ENCODE data around the gene C9orf43. TPM values are rescaled to one million over a fixed set of nuclear protein-coding genes. Genes with fewer than 3 reads are reported as not detected.

The C9orf43 gene
- total and polyA plus RNA-seq, 9 of the 15 experiments (the other 6 are each of a cell fraction or from before 2014, with no cell fraction given), result 0.21 to 0.58 (median 0.33) TPM

- TF ChIP-seq USF2 (CRISPR knock-in tag; IDR thresholded peaks at IDR 0.05) (no peak), TCF7L2 (IDR thresholded peaks at IDR 0.05; ENCODE audit: low read depth, low read length) (no peak), MTF1 (CRISPR knock-in tag; IDR thresholded peaks at IDR 0.05; ENCODE audit: borderline replicate concordance) (no peak), CBFA2T2 (conservative IDR thresholded peaks at IDR 0.05) (peak; percentile 95), FOS (IDR thresholded peaks at IDR 0.05; ENCODE audit: extremely low read depth, insufficient read length) (no peak), FOXJ2 (tag; IDR thresholded peaks at IDR 0.05) (0 out of 2 replicates have a peak, but pooled peaks have one; percentile 44), ZSCAN29 (IDR thresholded peaks at IDR 0.05) (no peak), NCOA1 (IDR thresholded peaks at IDR 0.05; ENCODE audit: low read depth) (peak; percentile 59; the same call in 1 of the 2 replicates), ZNF324 (CRISPR knock-in tag; IDR thresholded peaks at IDR 0.05) (no peak), ATF7 (IDR thresholded peaks at IDR 0.05) (peak; percentile 63), NR4A1 (CRISPR knock-in tag; IDR thresholded peaks at IDR 0.05) (no peak), NR4A1 (tag; IDR thresholded peaks at IDR 0.05) (peak; percentile 67), ZBED1 (IDR thresholded peaks at IDR 0.05) (no peak), ZNF830 (CRISPR knock-in tag; IDR thresholded peaks at IDR 0.05) (no peak), ZNF644 (tag; IDR thresholded peaks at IDR 0.05; ENCODE audit: low read depth) (peak; percentile 47; the same call in 1 of the 2 replicates), EP300 (IDR thresholded peaks at IDR 0.05; ENCODE audit: low read length) (peak; percentile 95), C11orf30 (IDR thresholded peaks at IDR 0.05; ENCODE audit: low read depth) (peak; percentile 72), JUN (IDR thresholded peaks at IDR 0.05; ENCODE audit: borderline replicate concordance, low read depth, low read length) (peak; percentile 45), JUN (CRISPR knock-in tag; IDR thresholded peaks at IDR 0.05; ENCODE audit: borderline replicate concordance) (no peak), MEF2A (IDR thresholded peaks at IDR 0.05; ENCODE audit: control insufficient read depth, low read depth, low read length) (no peak), ELK3 (CRISPR knock-in tag; IDR thresholded peaks at IDR 0.05) (no peak), USF1 (CRISPR knock-in tag; IDR thresholded peaks at IDR 0.05) (no peak), THRA (IDR thresholded peaks at IDR 0.05) (no peak), EGR1 (conservative IDR thresholded peaks at IDR 0.05) (no peak), SAFB2 (IDR thresholded peaks at IDR 0.05; ENCODE audit: borderline replicate concordance, low read depth, low read length, severe bottlenecking) (no peak), ETS2 (tag; IDR thresholded peaks at IDR 0.05; ENCODE audit: borderline replicate concordance, poor library complexity, severe bottlenecking) (no peak), MAFG (tag; conservative IDR thresholded peaks at IDR 0.05) (peak; percentile 66)
These were observed 41.3 kb upstream of the C9orf43 start (continued) for GRCh38 chr9:113368982-113369854.
